ENCODE data around the gene CHTOP. TPM values are rescaled to one million over a fixed set of nuclear protein-coding genes. Genes with fewer than 3 reads are reported as not detected.

The CHTOP gene
- total RNA-seq, 2 donors from 2014 or later, result 82.0 to 82.4 TPM

GRCh38 chr1:153647346-153647714 lies 13.5 kb downstream of the CHTOP start:
- DNase-seq, result no peak
- Mint-ChIP-seq H3K27me3 (no peaks in the 10 kb centered on the region), H3K4me1 (peaks cover 48% of the 10 kb centered on the region), H3K4me3 (peak overlapping the region; percentile 71), H3K36me3 (ENCODE audit: low read depth) (peaks cover 13% of the 10 kb centered on the region), H3K27ac (peak overlapping the region; percentile 72)
- H3K9me3 ChIP-seq (ENCODE audit: control insufficient read depth, low read length, poor library complexity, severe bottlenecking), result no peaks in the 10 kb centered on the region
- ATAC-seq, result no peak

DNA sequence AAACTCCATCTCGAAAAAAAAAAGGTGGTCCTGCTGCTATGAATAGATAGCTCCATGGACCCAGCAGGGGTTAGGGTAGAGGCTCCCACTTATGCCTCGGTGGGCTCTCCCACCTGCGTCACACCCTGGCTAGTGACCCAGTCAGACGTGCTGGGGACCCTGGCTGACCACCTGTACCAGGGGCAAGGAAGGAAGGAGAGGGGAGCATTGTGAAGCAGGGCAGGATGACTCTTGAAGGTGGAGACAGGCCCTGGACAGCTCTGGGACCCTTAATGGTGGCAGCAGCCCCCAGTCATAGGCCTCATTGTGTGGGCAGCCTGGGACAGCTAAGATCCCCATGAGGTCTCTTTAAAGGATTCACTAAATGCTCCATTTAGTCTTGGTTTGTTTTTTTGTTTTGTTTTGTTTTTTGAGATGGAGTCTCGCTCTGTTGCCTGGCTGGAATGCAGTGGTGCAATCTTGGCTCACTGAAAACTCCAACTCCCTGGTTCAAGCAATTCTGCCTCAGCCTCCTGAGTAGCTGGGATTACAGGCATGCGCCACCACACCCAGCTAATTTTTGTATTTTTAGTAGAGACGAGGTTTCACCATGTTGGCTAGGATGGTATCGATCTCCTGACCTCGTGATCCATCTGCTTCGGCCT lies 14.3 kb downstream of the CHTOP start:
- DNase-seq, result no peak
- no peak for ATAC-seq
- H3K36me3 Mint-ChIP-seq (ENCODE audit: low read depth), result peaks cover 10% of the 10 kb centered on the region
- peaks cover 45% of the 10 kb centered on the region for H3K4me1 Mint-ChIP-seq
- H3K27me3 Mint-ChIP-seq, result no peaks in the 10 kb centered on the region
- H3K9me3 ChIP-seq (ENCODE audit: control insufficient read depth, low read length, poor library complexity, severe bottlenecking), result no peaks in the 10 kb centered on the region
- no peak overlapping the region for H3K4me3 Mint-ChIP-seq
- H3K27ac Mint-ChIP-seq, result peak overlapping the region; percentile 72

GRCh38 chr1:153649137-153649862 lies 15.4 kb downstream of the CHTOP start:
- H3K27ac Mint-ChIP-seq, result peak overlapping the region; percentile 72
- peaks cover 6% of the 10 kb centered on the region for H3K36me3 Mint-ChIP-seq (ENCODE audit: low read depth)
- peaks cover 38% of the 10 kb centered on the region for H3K4me1 Mint-ChIP-seq
- peak; percentile 84 for ATAC-seq
- DNase-seq, result no peak
- no peaks in the 10 kb centered on the region for H3K9me3 ChIP-seq (ENCODE audit: control insufficient read depth, low read length, poor library complexity, severe bottlenecking)
- peak overlapping the region; percentile 53 for H3K4me3 Mint-ChIP-seq
- no peaks in the 10 kb centered on the region for H3K27me3 Mint-ChIP-seq

DNA sequence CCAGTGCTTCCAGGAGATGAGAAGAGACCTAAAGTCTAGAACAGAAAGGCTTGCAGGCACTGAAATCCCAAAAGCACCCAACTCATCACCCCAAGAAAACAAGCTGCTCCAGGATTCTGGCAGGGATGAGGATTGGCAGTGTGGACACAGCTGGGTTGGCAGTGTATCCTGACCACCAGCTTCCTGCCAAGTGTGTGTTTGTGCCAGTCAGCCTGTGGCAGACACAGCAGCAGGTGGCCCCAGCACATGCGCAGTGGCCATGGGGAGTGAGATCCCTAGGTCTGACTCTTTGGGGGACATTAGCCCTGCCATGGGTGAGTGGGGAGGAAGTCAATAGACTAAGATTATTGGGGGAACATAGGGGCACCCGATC lies 16.0 kb downstream of the CHTOP start:
- no peak for DNase-seq
- peak overlapping the region; percentile 53 for H3K4me3 Mint-ChIP-seq
- peak overlapping the region; percentile 72 for H3K27ac Mint-ChIP-seq
- peaks cover 6% of the 10 kb centered on the region for H3K36me3 Mint-ChIP-seq (ENCODE audit: low read depth)
- no peaks in the 10 kb centered on the region for H3K27me3 Mint-ChIP-seq
- peaks cover 34% of the 10 kb centered on the region for H3K4me1 Mint-ChIP-seq
- H3K9me3 ChIP-seq (ENCODE audit: control insufficient read depth, low read length, poor library complexity, severe bottlenecking), result no peaks in the 10 kb centered on the region
- ATAC-seq, result peak; percentile 15

DNA sequence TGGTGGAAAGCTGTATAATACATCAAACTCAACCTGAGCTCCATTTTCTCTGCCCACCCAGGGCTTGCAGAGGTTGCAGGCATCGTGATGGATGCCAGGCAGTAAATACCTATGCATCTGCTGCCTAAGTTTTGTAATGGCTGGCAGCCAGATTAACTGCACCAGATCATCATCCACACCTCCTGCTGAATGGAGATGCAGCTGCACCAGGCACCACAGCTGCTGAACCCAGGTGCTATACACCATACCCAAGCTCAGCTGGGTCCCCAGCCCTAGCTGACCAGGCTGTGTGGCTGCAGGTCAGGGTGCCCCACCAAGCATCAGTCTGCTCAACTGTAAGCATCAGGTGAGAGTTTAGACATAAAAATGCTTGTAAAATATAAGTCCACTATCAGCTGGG lies 17.9 kb downstream of the CHTOP start:
- DNase-seq (no peak), ATAC-seq (no peak)
- H3K4me3 Mint-ChIP-seq, result no peak overlapping the region
- H3K4me1 Mint-ChIP-seq, result peaks cover 21% of the 10 kb centered on the region
- no peaks in the 10 kb centered on the region for H3K36me3 Mint-ChIP-seq (ENCODE audit: low read depth)
- no peak overlapping the region for H3K27ac Mint-ChIP-seq
- no peaks in the 10 kb centered on the region for H3K27me3 Mint-ChIP-seq
- no peaks in the 10 kb centered on the region for H3K9me3 ChIP-seq (ENCODE audit: control insufficient read depth, low read length, poor library complexity, severe bottlenecking)

GRCh38 chr1:153652805-153653500 lies 19.1 kb downstream of the CHTOP start:
- Mint-ChIP-seq H3K4me1 (peaks cover 16% of the 10 kb centered on the region), H3K27me3 (no peaks in the 10 kb centered on the region), H3K4me3 (no peak overlapping the region), H3K27ac (no peak overlapping the region), H3K36me3 (ENCODE audit: low read depth) (no peaks in the 10 kb centered on the region)
- H3K9me3 ChIP-seq (ENCODE audit: control insufficient read depth, low read length, poor library complexity, severe bottlenecking), result no peaks in the 10 kb centered on the region
- DNase-seq (no peak), ATAC-seq (no peak)

DNA sequence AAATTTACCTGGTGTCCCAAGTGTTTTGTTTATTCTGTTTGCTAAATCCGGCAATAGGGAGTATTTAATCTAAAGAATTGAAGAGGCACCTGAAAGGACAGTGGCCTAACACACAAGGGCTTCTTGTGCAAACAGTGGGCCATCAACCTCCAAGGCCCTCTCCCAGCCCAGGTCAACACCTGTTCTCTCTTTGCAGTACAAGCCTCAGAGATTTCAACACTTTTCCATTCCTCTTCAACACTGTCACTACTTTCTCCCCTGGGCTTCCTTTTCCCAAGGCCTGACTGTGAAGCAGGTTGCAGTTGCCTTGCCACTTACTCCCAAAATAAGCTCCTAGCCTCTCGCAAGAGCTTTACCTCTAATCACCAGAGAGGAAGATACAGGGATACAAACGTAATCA lies 21.5 kb downstream of the CHTOP start:
- no peaks in the 10 kb centered on the region for H3K9me3 ChIP-seq (ENCODE audit: control insufficient read depth, low read length, poor library complexity, severe bottlenecking)
- Mint-ChIP-seq H3K4me1 (peaks cover 13% of the 10 kb centered on the region), H3K27me3 (no peaks in the 10 kb centered on the region), H3K4me3 (no peak overlapping the region), H3K27ac (no peak overlapping the region), H3K36me3 (ENCODE audit: low read depth) (no peaks in the 10 kb centered on the region)
- DNase-seq (no peak), ATAC-seq (no peak)

DNA sequence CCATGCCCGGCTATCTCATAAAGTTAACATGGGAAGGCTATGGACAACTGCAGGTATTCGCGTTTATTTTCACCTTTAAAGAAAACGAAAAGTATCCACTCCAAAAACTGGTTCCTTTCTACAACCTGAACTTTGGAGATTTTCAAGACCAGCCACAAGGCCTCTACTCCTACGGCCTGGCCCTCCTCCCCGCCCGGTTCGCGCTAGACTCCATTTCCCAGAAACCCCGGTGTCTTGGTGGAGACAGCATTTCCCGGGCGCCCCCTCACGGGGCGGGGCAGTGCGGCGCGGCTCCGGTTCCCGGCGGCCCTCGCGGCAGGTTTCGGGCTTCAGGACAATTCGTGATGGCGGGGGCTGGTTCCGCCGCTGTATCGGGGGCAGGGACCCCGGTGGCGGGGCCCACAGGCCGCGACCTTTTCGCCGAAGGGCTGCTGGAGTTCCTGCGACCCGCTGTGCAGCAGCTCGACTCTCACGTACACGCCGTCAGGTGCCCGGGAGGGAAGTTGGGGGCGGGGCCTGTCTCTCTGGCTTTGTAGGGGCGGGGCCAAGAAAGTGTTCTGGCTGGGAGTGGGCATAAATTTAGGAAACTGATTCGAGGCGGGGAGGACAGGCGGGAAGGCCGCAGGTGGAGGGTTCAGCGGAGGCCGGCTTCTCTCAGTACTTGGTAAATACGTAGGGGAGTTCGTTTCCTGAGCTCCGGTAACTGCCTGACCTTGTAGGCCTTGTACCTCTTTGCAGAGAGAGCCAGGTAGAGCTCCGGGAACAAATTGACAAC lies 24.7 kb downstream of the CHTOP start, which contains the start of gene SNAPIN:
Gene SNAPIN, plus strand, starts transcription at position 304 of the 775 bp plus-strand sequence. Its CDS starts 41 bp downstream, at position 345.
- ATAC-seq (peak; percentile 97), DNase-seq (peak; percentile 80 to 81 (median 81))
- Mint-ChIP-seq H3K4me3 (peak within 1 kb of the TSS; percentile 94), H3K36me3 (ENCODE audit: low read depth) (peaks cover 2% of the 10 kb centered on the region), H3K4me1 (peaks cover 15% of the 10 kb centered on the region), H3K27ac (peak within 1 kb of the TSS; percentile 84), H3K27me3 (no peaks in the 10 kb centered on the region)
- no peaks in the 10 kb centered on the region for H3K9me3 ChIP-seq (ENCODE audit: control insufficient read depth, low read length, poor library complexity, severe bottlenecking)

- Mint-ChIP-seq H3K27ac (peak overlapping the region; percentile 84), H3K4me3 (peak overlapping the region; percentile 94)
Observed at GRCh38 chr1:153659175-153659534, 25.3 kb downstream of the CHTOP start.

GRCh38 chr1:153659656-153660055 lies 25.8 kb downstream of the CHTOP start:
- DNase-seq, result no peak
- no peaks in the 10 kb centered on the region for H3K27me3 Mint-ChIP-seq
- no peaks in the 10 kb centered on the region for H3K9me3 ChIP-seq (ENCODE audit: control insufficient read depth, low read length, poor library complexity, severe bottlenecking)
- H3K4me1 Mint-ChIP-seq, result peaks cover 13% of the 10 kb centered on the region
- H3K4me3 Mint-ChIP-seq, result peak overlapping the region; percentile 94
- peak overlapping the region; percentile 84 for H3K27ac Mint-ChIP-seq
- no peak for ATAC-seq
- peaks cover 2% of the 10 kb centered on the region for H3K36me3 Mint-ChIP-seq (ENCODE audit: low read depth)

More at GRCh38 chr1:153659175-153659534, 25.3 kb downstream of the CHTOP start:
- H3K4me1 Mint-ChIP-seq, result peaks cover 13% of the 10 kb centered on the region
- no peaks in the 10 kb centered on the region for H3K27me3 Mint-ChIP-seq
- H3K36me3 Mint-ChIP-seq (ENCODE audit: low read depth), result peaks cover 2% of the 10 kb centered on the region
- ATAC-seq (no peak), DNase-seq (no peak)
- H3K9me3 ChIP-seq (ENCODE audit: control insufficient read depth, low read length, poor library complexity, severe bottlenecking), result no peaks in the 10 kb centered on the region

DNA sequence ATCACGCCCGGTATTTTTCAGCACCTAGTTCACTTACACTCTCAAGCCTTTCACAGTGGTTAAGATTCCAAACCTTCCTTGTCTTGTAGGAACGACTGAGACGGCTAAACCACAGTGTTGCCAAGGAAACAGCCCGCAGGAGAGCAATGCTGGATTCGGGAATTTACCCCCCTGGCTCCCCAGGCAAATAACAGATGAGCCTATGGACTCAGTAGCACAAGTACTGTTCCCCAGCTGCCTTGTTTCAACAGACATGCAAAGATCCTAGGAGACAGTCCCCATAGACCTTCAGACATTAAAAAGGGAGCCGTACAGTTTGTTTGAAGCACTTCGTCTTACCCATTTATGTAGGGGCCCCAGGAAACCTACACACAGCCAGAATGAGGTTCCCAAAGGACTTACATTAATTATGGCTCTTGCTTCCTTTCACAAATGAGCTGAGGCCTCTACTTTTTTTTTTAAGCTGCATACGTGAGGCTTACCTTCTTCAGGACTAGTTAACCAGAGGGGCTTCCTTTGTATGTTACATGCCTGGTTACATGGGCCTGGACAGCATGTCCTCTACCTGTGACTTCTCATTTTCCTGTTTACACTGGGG lies 27.3 kb downstream of the CHTOP start:
- ATAC-seq (no peak), DNase-seq (no peak)
- H3K27ac Mint-ChIP-seq, result peak overlapping the region; percentile 81
- H3K27me3 Mint-ChIP-seq, result no peaks in the 10 kb centered on the region
- peak overlapping the region; percentile 9 for H3K4me3 Mint-ChIP-seq
- H3K36me3 Mint-ChIP-seq (ENCODE audit: low read depth), result peaks cover 7% of the 10 kb centered on the region
- no peaks in the 10 kb centered on the region for H3K9me3 ChIP-seq (ENCODE audit: control insufficient read depth, low read length, poor library complexity, severe bottlenecking)
- peaks cover 13% of the 10 kb centered on the region for H3K4me1 Mint-ChIP-seq

GRCh38 chr1:153662269-153662668 lies 28.4 kb downstream of the CHTOP start:
- Mint-ChIP-seq H3K27ac (no peak overlapping the region), H3K27me3 (no peaks in the 10 kb centered on the region), H3K36me3 (ENCODE audit: low read depth) (peaks cover 7% of the 10 kb centered on the region), H3K4me1 (peaks cover 13% of the 10 kb centered on the region), H3K4me3 (no peak overlapping the region)
- DNase-seq, result no peak
- ATAC-seq, result no peak
- no peaks in the 10 kb centered on the region for H3K9me3 ChIP-seq (ENCODE audit: control insufficient read depth, low read length, poor library complexity, severe bottlenecking)
